T-helper 9 cell (primary cell): ENCODE data around the gene PIGR.

Experiments
- DNase-seq: peaks from one replicate; pipeline ENCODE4 v3.0.0-alpha.2; 2020

The PIGR gene

GRCh38 chr1:206885341-206886060, 60.8 kb downstream of the PIGR start:
- no peak for DNase-seq

GRCh38 chr1:206883876-206884275, 62.4 kb downstream of the PIGR start:
- no peak for DNase-seq

- DNase-seq: no peak
Measured at GRCh38 chr1:206883160-206883559, 63.1 kb downstream of the PIGR start.

- no peak for DNase-seq
Measured at GRCh38 chr1:206882555-206882954, 63.7 kb downstream of the PIGR start.

GRCh38 chr1:206880314-206880713, 66.0 kb downstream of the PIGR start:
- no peak for DNase-seq
